SU-DHL-6 (cell line): ENCODE results near the gene ABCA13.

Experiments
- H2AFZ ChIP-seq: fragments of 200-600 bp; sonication (generic); 2 replicates; pipeline ENCODE4 v1.6.1; 2014; ENCODE audit warnings: low read depth, mild to moderate bottlenecking, moderate library complexity, mixed read lengths, antibody characterized with exemption, low read length; ENCODE audit not compliant: severe bottlenecking
- H3F3A ChIP-seq: fragments of 200-600 bp; shearing (Covaris generic); 2 replicates; pipeline ENCODE4 v1.6.0; 2016; ENCODE audit warnings: antibody characterized with exemption, mild to moderate bottlenecking; ENCODE audit not compliant: insufficient read depth
- H3K27ac ChIP-seq: fragments of 200-600 bp; sonication (generic); 2 replicates; pipeline ENCODE4 v1.5.1; 2016; ENCODE audit warnings: low read depth, mild to moderate bottlenecking, low read length, moderate library complexity, mixed read lengths
- H3K27me3 ChIP-seq: fragments of 200-600 bp; sonication (generic), shearing (Covaris generic); 2 replicates; pipeline ENCODE4 v1.6.0; 2014; ENCODE audit warnings: mild to moderate bottlenecking, low read length
- H3K36me3 ChIP-seq: fragments of 200-600 bp; sonication (generic); 2 replicates; pipeline ENCODE4 v1.6.1; 2014; ENCODE audit warnings: mild to moderate bottlenecking, low read length, mixed read lengths
- H3K4me2 ChIP-seq: fragments of 300-600, 200-600 bp; shearing (Covaris generic), sonication (generic); 2 replicates; pipeline ENCODE4 v1.6.0; 2014; ENCODE audit warnings: low read length, low read depth, mild to moderate bottlenecking; ENCODE audit not compliant: poor library complexity, severe bottlenecking
- H3K4me3 ChIP-seq: fragments of 200-600 bp; sonication (generic); 2 replicates; pipeline ENCODE4 v1.5.1; 2014; ENCODE audit warnings: antibody characterized with exemption, low read length, mild to moderate bottlenecking, mixed read lengths; ENCODE audit not compliant: insufficient read depth, poor library complexity, severe bottlenecking
- H3K79me2 ChIP-seq: fragments of 200-600 bp; sonication (generic); 2 replicates; pipeline ENCODE4 v1.6.1; 2014; ENCODE audit warnings: mild to moderate bottlenecking, low read length, moderate library complexity; ENCODE audit not compliant: insufficient read depth
- H3K9ac ChIP-seq: fragments of 200-600 bp; sonication (generic); 2 replicates; pipeline ENCODE4 v1.7.0; 2014; ENCODE audit warnings: mild to moderate bottlenecking, low read length
- H3K9me2 ChIP-seq: fragments of 200-600 bp; sonication (generic); replicated peaks from 2 replicates; pipeline ENCODE4 v1.6.1; 2014; ENCODE audit warnings: low read length; ENCODE audit not compliant: insufficient read depth
- H3K9me3 ChIP-seq: fragments of 200-600 bp; sonication (generic); 2 replicates; pipeline ENCODE4 v1.6.1; 2014; ENCODE audit warnings: low read length, mixed read lengths; ENCODE audit not compliant: insufficient read depth
- H4K20me1 ChIP-seq: fragments of 200-600 bp; sonication (generic); 2 replicates; pipeline ENCODE4 v1.6.1; 2014; ENCODE audit warnings: low read depth, mild to moderate bottlenecking, antibody characterized with exemption, low read length, moderate library complexity, mixed read lengths
- EZH2phosphoT487 ChIP-seq: fragments of 200-600 bp; sonication (generic), shearing (Covaris generic); conservative IDR thresholded peaks from 2 replicates; pipeline ENCODE4 v1.6.1; 2018; ENCODE audit warnings: mild to moderate bottlenecking, antibody characterized with exemption, low read length, moderate library complexity, mixed read lengths
- TF ChIP-seq, protein P1 (sequence below): fragments of 200-600 bp; sonication (generic); IDR thresholded peaks from one replicate; pipeline ENCODE4 v1.5.1; 2017; ENCODE audit warnings: antibody characterized with exemption, mild to moderate bottlenecking, low read length, moderate library complexity; ENCODE audit not compliant: insufficient read depth, poor library complexity, severe bottlenecking

The ABCA13 gene

DNA sequence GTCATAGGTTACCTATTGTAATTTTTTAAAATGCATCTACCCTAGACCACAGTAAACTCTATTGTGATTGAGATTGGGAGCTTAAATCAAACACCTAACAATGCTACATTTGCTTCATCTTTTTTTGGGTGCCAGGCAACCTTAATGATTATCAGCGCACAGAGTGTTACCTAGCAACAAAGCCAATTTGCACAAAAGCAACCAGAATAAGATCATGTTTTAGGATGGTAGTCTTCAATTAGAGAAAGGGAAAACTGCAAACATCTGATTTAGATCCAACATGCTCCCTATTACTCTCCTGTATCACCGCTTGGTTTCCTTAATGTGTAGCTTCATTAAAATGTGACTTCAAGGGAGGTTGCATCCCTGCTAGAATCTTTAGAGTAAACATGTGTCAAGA lies 226.9 kb downstream of the ABCA13 start:
- Histone ChIP-seq H4K20me1 (no peaks in the 10 kb centered on the region), H3F3A (no peaks in the 10 kb centered on the region), H3K4me2 (no peak overlapping the region), H3K79me2 (no peaks in the 10 kb centered on the region), H3K27me3 (no peaks in the 10 kb centered on the region), H3K27ac (no peak overlapping the region), H3K9me2 (no peaks in the 10 kb centered on the region), H3K36me3 (no peaks in the 10 kb centered on the region), H3K4me3 (no peak overlapping the region), H3K9ac (no peak overlapping the region), H2AFZ (no peak overlapping the region), H3K9me3 (no peaks in the 10 kb centered on the region)
- no peak for TF ChIP-seq EZH2phosphoT487
- TF ChIP-seq, protein P1, sequence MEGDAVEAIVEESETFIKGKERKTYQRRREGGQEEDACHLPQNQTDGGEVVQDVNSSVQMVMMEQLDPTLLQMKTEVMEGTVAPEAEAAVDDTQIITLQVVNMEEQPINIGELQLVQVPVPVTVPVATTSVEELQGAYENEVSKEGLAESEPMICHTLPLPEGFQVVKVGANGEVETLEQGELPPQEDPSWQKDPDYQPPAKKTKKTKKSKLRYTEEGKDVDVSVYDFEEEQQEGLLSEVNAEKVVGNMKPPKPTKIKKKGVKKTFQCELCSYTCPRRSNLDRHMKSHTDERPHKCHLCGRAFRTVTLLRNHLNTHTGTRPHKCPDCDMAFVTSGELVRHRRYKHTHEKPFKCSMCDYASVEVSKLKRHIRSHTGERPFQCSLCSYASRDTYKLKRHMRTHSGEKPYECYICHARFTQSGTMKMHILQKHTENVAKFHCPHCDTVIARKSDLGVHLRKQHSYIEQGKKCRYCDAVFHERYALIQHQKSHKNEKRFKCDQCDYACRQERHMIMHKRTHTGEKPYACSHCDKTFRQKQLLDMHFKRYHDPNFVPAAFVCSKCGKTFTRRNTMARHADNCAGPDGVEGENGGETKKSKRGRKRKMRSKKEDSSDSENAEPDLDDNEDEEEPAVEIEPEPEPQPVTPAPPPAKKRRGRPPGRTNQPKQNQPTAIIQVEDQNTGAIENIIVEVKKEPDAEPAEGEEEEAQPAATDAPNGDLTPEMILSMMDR = no peak

DNA sequence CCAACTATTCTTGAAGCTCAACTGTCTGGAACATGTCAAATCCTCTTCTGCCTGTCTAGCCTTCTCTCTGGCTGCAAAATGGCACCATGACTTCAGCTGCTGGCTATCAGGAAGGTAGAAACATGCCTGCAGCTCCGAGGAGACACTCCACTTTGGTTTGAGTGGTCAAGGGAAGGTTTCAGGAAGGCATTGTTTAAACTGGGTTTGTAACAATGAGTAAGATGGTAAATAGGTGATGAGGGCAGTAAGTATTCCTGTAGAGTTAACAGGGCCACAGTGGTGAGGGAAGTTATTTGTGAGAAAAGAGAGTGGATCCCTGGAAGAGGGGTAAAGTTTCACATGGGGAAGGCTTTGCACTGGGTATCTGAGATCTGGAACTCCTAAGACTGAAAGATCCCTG lies 231.5 kb downstream of the ABCA13 start:
- Histone ChIP-seq H3K4me3 (no peak overlapping the region), H3F3A (no peaks in the 10 kb centered on the region), H3K36me3 (no peaks in the 10 kb centered on the region), H3K27me3 (no peaks in the 10 kb centered on the region), H3K9me3 (no peaks in the 10 kb centered on the region), H3K79me2 (no peaks in the 10 kb centered on the region), H4K20me1 (no peaks in the 10 kb centered on the region), H3K4me2 (no peak overlapping the region), H2AFZ (no peak overlapping the region), H3K27ac (no peak overlapping the region), H3K9me2 (no peaks in the 10 kb centered on the region), H3K9ac (no peak overlapping the region)
- no peak for TF ChIP-seq EZH2phosphoT487
- TF ChIP-seq, protein P1 = no peak

DNA sequence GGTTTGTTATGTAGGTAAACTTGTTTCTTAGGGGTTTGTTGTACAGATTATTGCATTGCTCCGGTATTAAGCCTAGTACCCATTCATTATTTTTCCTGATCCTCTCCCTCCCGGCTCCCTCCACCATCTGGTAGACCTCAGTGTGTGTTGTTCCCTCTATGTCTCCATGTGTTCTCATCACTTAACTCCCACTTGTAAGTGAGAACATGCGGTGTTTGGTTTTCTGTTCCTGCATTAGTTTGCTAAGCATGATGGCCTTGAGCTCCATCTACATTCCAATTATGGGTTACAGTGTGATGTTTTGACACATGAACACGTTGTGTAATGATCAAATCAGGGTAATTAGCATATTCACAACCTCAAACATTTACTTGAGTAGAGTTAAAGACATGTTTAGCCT lies 237.5 kb downstream of the ABCA13 start:
- Histone ChIP-seq H2AFZ (no peak overlapping the region), H3K36me3 (no peaks in the 10 kb centered on the region), H3K9me3 (no peaks in the 10 kb centered on the region), H4K20me1 (no peaks in the 10 kb centered on the region), H3K79me2 (no peaks in the 10 kb centered on the region), H3K27me3 (no peaks in the 10 kb centered on the region), H3K9me2 (no peaks in the 10 kb centered on the region), H3K9ac (no peak overlapping the region), H3K4me3 (no peak overlapping the region), H3K4me2 (no peak overlapping the region), H3K27ac (no peak overlapping the region), H3F3A (no peaks in the 10 kb centered on the region)
- TF ChIP-seq EZH2phosphoT487 = no peak
- TF ChIP-seq, protein P1 = no peak

DNA sequence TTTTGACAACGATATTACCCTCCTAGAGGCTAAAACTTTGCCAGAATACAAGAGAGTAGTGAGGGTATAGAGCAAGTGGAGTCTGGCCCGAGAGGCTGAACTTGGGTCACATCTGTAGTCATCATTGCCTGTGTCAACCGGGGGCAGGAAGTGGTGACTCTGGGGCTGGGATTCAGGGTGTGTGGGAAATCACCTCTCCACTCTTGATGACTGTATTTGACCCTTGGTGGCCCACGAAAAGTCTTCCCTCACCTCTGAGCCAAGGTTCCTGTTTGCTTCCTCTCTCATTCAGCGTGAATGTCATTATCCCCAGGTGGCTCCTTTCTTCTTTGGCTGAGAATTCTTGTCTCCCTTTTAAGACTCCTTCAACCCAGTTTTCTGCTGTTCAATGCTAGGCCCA lies 240.4 kb downstream of the ABCA13 start:
- Histone ChIP-seq H3K4me2 (no peak overlapping the region), H3K9me2 (no peaks in the 10 kb centered on the region), H3K27me3 (no peaks in the 10 kb centered on the region), H3F3A (no peaks in the 10 kb centered on the region), H3K4me3 (no peak overlapping the region), H3K9ac (no peak overlapping the region), H3K36me3 (no peaks in the 10 kb centered on the region), H3K27ac (no peak overlapping the region), H3K79me2 (no peaks in the 10 kb centered on the region), H2AFZ (no peak overlapping the region), H4K20me1 (no peaks in the 10 kb centered on the region), H3K9me3 (no peaks in the 10 kb centered on the region)
- TF ChIP-seq, protein P1 = no peak
- TF ChIP-seq EZH2phosphoT487 = no peak
